Esophagus squamous epithelium (tissue), 4 donors: ENCODE measurements around the gene CACNA1H.

Experiments
- CTCF ChIP-seq, 6 experiments: fragments of 450-650 bp in 4 of 6; fragments of 200-600 bp in 2 of 6; sonication (generic) in 2 of 6; IDR thresholded peaks; one replicate each; pipeline ENCODE4 v1.5.1; 2016 to 2019; ENCODE audit warnings: antibody characterized with exemption in 6 of 6, mild to moderate bottlenecking in 4 of 6, moderate library complexity in 4 of 6
- POLR2A ChIP-seq, 4 donors: fragments of 450-650 bp; IDR thresholded peaks; one replicate each; pipeline ENCODE4 v1.6.1; 2017; ENCODE audit warnings: antibody characterized with exemption in 4 of 4, mild to moderate bottlenecking in 4 of 4, moderate library complexity in 3 of 4

GRCh38 chr16:1225051-1225451 lies 72.1 kb downstream of the CACNA1H start, which contains the start of gene TPSG1:
- TF ChIP-seq CTCF (IDR thresholded peaks at IDR 0.05) (no peak), POLR2A (IDR thresholded peaks at IDR 0.05) (no peak)
